22Rv1 (cell line): ENCODE measurements around the gene ANKZF1.
"Not testable (repeated sequence)": the region's sequence is repeated elsewhere in the genome, so short reads cannot be mapped to it uniquely, and the experiment has no call there.

Experiments
- CTCF ChIP-seq: fragments of 450-650 bp; IDR thresholded peaks from 2 replicates; pipeline ENCODE4 v1.5.1; 2017; ENCODE audit warnings: mild to moderate bottlenecking
- ZFX ChIP-seq: fragments of 450-650 bp; IDR thresholded peaks from 2 replicates; pipeline ENCODE4 v1.6.1; 2017; ENCODE audit warnings: antibody characterized with exemption, borderline replicate concordance

DNA sequence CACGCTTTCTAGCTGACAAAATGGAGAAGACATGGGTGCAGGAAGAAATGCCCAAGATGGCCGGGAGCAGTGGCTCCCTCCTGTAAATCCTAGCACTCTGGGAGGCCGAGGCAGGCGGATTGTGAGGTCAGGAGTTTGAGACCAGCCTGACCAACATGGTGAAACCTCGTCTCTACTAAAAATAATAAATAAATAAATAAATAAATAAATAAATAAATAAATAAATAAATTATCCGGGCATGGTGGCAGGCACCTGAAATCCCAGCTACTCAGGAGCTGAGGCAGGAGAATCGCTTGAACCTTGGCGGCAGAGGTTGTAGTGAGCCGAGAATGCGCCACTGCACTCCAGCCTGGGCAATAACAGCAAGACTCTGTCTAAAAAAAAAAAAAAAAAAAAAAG is 29.3 kb downstream of the ANKZF1 start:
- not testable (repeated sequence) for TF ChIP-seq CTCF, ZFX
